HG03457 (cell line): ENCODE data around the gene ALK.

Source experiments
- ATAC-seq: cut with Tn5 transposase; IDR thresholded peaks from one replicate; pipeline ENCODE4 v1.9.1; 2021; ENCODE audit warnings: moderate number of reproducible peaks; ENCODE audit not compliant: unreplicated experiment

Gene ALK

DNA sequence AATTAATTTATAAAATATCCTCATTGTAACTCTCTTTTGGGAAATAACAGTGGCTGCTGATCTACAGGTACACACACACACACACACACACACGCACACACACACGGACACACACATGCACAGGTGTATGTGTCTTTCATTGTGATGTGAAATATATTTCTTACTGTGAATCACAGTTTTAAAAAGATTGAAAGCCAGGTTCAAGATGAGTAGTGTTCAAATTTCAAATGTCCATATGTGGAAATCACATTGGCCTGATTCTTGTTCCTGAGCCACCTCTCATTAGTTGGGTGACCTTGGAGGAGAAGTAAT, 372.4 kb downstream of the ALK start:
- no peak for ATAC-seq

DNA sequence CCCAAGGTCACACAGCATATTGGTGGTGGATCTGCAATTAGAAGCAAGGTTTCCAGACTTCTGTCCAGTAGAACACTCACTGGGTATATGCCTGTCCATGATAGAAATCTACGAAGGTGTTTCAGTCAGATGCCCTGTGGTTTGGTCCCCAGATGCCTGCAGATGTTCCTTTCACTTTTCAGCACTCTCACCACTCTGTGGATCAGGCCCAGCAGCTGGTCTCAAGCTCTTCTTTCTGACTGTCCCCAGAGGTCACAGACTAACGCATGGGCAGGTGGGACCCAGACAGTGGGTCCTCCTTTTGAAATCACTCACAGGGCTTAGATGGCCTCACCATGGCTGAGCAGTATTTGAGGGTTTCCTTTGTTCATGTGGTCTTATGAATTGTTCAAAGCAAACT, 376.5 kb downstream of the ALK start:
- no peak for ATAC-seq

- ATAC-seq: no peak
These were observed 377.4 kb downstream of the ALK start for GRCh38 chr2:29544031-29544430.

DNA sequence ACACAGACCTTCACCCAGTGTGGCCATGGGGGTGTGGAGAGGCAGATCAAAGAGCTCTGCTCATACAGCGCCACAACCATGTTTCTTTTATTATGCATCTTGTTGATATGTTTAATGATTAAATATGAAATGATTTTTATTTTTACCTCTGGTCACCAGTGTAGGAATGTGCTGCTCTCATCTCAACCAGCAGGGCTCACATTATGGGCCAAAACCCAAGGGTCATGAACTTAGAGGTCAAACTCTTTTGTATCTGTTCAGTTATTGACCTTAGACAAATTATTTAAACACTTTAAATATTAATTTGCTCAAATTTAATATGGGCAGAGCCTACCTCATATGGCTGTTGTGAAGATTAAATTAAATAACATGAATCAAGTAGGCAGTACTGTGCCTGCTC, 386.2 kb downstream of the ALK start:
- ATAC-seq: no peak

DNA sequence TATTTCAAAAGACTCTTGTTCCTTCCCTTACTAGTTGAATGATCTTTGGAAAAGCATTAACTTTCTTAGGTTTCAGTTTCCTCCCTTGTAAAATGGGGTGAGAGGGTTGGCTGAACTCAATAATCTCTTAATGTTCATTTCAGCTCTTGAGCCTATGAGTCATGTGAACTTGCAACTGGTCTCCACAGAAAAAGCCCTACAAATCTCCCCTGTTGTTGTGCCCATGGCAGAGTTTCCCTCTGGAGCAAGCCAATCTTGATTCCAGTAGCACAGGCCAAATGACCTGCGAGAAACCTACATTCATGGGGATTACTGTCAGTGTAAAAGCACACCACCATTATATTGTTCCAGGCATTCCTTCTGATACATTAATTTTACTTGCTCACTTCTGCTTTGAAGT, 388.9 kb downstream of the ALK start:
- no peak for ATAC-seq

DNA sequence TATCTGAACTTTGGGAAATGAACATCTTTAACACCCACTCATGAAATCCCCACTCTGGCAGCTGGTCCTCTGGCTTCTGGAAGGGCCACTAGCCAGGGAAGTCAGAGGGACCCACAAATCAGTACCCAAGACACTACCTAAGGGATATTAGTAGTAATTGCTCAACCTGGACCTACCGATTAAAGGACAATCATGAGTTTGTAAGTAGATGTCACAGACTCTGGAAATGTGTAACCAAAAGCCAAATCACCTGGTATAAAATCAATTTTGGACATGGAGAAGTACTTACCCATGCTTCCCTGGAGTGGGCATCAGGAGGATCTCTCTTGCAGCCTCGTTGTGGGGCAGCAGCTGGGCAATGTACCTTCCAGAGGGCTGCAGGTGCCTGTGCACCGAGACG, 389.8 kb downstream of the ALK start:
- ATAC-seq: no peak

GRCh38 chr2:29530281-29530680, 391.1 kb downstream of the ALK start:
- no peak for ATAC-seq

DNA sequence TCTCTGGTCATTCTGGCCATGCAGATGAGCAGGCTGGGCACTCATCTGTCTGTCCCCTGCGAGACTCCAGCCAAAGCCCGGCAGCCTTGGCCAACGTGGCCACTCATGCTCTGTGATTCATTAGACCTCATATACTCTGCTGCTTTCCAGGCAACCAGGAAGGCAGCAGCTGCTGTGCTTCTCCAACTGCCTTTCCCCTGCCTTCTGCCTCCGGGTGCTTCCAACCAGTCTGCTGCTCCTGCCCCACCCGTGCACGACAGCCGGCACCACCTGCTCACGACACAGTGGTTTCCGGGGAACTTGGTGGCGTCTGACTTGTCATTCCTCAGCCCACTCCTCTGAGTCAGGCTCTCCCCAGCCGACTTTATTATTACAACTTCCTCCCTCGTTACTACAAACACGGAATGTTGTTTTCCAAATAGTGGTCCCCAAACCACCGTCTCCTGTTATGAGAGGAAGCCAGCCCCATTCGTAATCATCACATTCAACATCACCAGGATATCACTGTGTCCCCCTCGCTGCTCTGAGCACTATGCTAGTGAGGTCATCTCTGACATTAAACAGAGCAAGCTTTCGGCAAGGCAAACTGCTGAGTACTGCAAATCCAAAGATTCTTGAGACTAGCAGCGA, 392.4 kb downstream of the ALK start:
- ATAC-seq: no peak

- no peak for ATAC-seq
These were observed 393.0 kb downstream of the ALK start for GRCh38 chr2:29528371-29528770.

- no peak for ATAC-seq
These were observed 393.4 kb downstream of the ALK start for GRCh38 chr2:29527947-29528346.

DNA sequence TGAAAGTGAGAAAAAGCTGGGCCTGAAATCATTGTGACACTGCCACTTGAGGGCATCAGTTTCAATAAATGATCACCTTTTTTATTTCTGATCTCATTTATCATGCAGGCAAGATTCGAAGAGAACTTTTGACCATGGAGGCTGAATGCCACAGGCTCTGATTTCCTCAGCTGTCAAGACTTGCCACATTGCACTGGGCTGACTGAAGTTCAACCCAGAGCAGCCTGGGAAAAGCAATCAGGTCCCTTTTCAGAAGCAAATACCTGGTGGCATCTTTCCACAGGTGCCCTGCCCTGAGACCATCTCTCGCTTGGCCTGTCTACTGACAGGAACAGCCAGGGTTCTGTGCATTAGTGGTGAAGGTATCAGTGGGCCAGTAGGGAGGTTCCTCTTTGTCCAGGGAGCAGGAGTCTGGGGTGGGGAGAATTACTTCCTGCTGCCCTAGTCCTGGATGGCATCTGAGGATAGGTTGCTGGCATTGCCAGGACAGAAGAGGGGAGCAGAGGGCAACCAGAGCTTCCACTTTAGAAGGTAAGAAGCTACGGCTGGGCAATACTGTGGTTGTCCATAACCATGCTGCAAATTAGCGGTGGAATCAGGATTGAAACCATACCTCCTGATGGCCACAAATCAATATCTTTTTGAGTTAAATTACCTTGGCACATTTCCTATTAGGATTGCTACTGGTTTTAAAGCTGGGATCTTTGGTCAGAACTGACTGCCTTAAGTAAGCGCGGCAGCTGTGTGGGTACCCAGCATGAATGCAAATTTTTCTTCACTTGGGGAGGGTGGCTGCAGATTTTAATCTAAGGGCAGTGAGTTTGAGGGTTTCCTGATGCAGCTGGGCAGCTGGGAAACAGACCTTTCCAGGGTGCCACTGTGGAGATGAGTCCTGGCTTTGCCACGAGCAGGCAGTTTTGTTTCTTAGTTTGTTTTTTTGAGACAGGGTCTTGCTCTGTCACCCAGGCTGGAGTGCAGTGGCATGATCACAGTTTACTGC, 394.5 kb downstream of the ALK start:
- ATAC-seq: no peak

DNA sequence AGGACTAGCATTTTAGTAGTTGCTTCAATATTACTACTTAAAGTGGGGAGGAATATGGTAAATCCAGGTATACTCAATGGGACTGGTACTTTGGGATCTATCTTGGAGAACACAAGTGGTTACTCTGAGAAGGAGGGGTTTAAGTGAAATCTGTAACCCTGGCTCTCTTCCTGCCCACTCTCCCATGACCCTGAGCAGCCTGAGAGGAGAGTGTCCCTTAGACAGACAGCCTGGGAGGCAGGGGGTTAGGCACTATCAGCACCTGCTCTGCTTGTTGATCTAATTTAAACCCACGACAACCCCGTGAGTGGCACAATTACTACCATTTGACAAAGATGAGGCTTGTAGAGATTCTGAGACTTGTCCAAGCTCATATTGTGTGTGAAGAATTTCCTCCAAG, 395.5 kb downstream of the ALK start:
- ATAC-seq: no peak

DNA sequence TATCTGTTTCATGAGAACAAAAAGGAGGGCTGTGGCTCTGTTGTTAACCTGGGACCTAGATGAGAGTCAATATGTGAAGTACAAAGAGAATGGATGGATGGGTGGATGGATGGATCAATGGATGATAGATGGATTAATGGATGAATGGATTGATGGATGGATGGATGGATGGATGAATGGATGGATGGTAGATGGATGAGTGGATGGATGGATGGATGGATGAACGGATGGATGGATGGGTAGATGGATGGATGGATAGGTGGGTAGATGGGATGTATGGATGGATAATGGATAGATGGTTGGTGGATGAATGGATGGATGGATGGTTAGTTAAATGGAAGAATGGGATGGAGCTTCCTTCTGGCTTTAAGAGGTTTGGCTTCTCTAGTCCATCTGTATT, 396.7 kb downstream of the ALK start:
- ATAC-seq: no peak

GRCh38 chr2:29522951-29523669, 398.3 kb downstream of the ALK start:
- ATAC-seq: no peak

DNA sequence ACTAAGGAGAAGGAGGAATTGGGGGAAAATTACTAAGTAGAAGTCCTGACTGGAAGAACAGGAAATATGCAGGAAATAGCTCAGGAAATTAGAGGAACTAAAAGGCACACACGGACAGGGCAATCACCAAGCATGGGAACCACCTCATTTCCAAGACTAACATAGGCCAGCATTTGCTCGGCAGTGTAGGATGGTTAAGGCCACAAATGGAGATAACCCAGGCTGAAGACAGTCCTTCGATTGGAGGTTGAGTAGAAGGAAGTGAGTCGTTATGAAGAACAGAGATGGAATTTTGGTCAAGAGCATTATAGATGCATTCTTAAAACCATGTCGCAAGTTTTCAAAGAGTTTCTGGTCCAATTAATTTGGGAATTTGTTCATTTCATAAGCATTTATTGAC, 401.4 kb downstream of the ALK start:
- ATAC-seq: no peak

- no peak for ATAC-seq
These were observed 402.0 kb downstream of the ALK start for GRCh38 chr2:29519338-29519925.

- no peak for ATAC-seq
These were observed 402.6 kb downstream of the ALK start for GRCh38 chr2:29518646-29519337.

- no peak for ATAC-seq
These were observed 403.4 kb downstream of the ALK start for GRCh38 chr2:29518010-29518409.

DNA sequence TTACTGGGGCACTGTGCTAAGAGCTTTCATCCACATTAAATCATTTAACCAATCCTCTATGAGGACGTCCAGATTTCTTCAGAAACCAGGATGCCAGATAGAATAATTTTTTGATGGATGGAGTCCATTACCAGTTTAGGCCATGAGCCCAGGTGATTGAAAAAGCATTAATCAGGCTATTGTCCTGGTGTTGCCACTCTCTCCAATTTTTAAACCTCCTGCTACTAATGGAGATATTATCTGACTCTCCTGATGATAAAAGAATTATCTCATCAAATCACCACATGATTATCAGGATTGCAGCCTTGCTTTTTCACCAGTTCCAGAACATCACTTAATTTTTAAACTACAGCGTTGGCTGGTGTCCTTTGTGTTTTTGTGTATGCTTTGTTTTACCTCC, 404.0 kb downstream of the ALK start:
- ATAC-seq: no peak

GRCh38 chr2:29516767-29517166, 404.6 kb downstream of the ALK start:
- ATAC-seq: no peak

- ATAC-seq: no peak
These were observed 411.5 kb downstream of the ALK start for GRCh38 chr2:29509878-29510277.
